Astrocyte (in vitro differentiated cells and primary cell): ENCODE data around the gene RASGRP1. TPM values are rescaled to one million over a fixed set of nuclear protein-coding genes. Genes with fewer than 3 reads are reported as not detected.

Experiments
- DNase-seq: peaks from one replicate; pipeline ENCODE4 v3.0.0-alpha.2; 2010; ENCODE audit warnings: low read depth
- FAIRE-seq: peaks from 2 replicates; lab custom pipeline; 2011; peaks lifted over from hg19 to GRCh38; lab: Jason Lieb, UNC
- H2AFZ ChIP-seq: 2 replicates; pipeline ENCODE4 v1.6.0; 2012; ENCODE audit warnings: low read depth, low read length, inconsistent platforms
- H3K27ac ChIP-seq: 2 replicates; pipeline ENCODE4 v1.5.1; 2011; ENCODE audit warnings: low read depth, low read length, inconsistent platforms
- H3K27me3 ChIP-seq: 2 replicates; pipeline ENCODE4 v1.6.0; 2011; ENCODE audit warnings: low read length, inconsistent platforms; ENCODE audit not compliant: insufficient read depth
- H3K36me3 ChIP-seq: 2 replicates; pipeline ENCODE4 v1.5.1; 2011; ENCODE audit warnings: low read length, inconsistent platforms; ENCODE audit not compliant: insufficient read depth
- H3K4me1 ChIP-seq: 2 replicates; pipeline ENCODE4 v1.5.1; 2011; ENCODE audit warnings: low read length, inconsistent platforms; ENCODE audit not compliant: insufficient read depth
- H3K4me2 ChIP-seq: 2 replicates; pipeline ENCODE4 v1.6.0; 2012; ENCODE audit warnings: low read length, inconsistent platforms
- H3K4me3 ChIP-seq: 2 replicates; pipeline ENCODE4 v1.5.1; 2011; ENCODE audit warnings: low read depth, mild to moderate bottlenecking, low read length, inconsistent platforms; ENCODE audit not compliant: insufficient read depth
- H3K79me2 ChIP-seq: 2 replicates; pipeline ENCODE4 v1.6.0; 2012; ENCODE audit warnings: mild to moderate bottlenecking, low read length, inconsistent platforms; ENCODE audit not compliant: insufficient read depth
- H3K9ac ChIP-seq: 2 replicates; pipeline ENCODE4 v1.6.0; 2012; ENCODE audit warnings: mild to moderate bottlenecking, low read length, inconsistent platforms
- H3K9me3 ChIP-seq: 2 replicates; pipeline ENCODE4 v1.5.1; 2012; ENCODE audit warnings: low read depth, mild to moderate bottlenecking, low read length, inconsistent platforms; ENCODE audit not compliant: insufficient read depth
- H4K20me1 ChIP-seq: 2 replicates; pipeline ENCODE4 v1.6.0; 2012; ENCODE audit warnings: low read length, inconsistent platforms; ENCODE audit not compliant: insufficient read depth
- H3K27ac Mint-ChIP-seq: one replicate; pipeline ENCODE4 v1.8.0; 2021; ENCODE audit warnings: mild to moderate bottlenecking, mixed read lengths; ENCODE audit not compliant: unreplicated experiment
- H3K27me3 Mint-ChIP-seq: one replicate; pipeline ENCODE4 v1.8.0; 2021; ENCODE audit warnings: low read depth, mixed read lengths; ENCODE audit not compliant: unreplicated experiment
- H3K36me3 Mint-ChIP-seq: one replicate; pipeline ENCODE4 v1.8.0; 2021; ENCODE audit warnings: low read depth, mixed read lengths; ENCODE audit not compliant: unreplicated experiment
- H3K4me1 Mint-ChIP-seq: one replicate; pipeline ENCODE4 v1.8.0; 2021; ENCODE audit warnings: low read depth, mixed read lengths; ENCODE audit not compliant: unreplicated experiment
- H3K4me3 Mint-ChIP-seq: one replicate; pipeline ENCODE4 v1.8.0; 2021; ENCODE audit warnings: mild to moderate bottlenecking, moderate library complexity, mixed read lengths; ENCODE audit not compliant: unreplicated experiment
- H3K9me3 Mint-ChIP-seq: one replicate; pipeline ENCODE4 v1.8.0; 2021; ENCODE audit warnings: mild to moderate bottlenecking, mixed read lengths; ENCODE audit not compliant: unreplicated experiment
- CTCF ChIP-seq: IDR thresholded peaks from 2 replicates; pipeline ENCODE4 v1.5.1; 2011; ENCODE audit warnings: low read depth, mild to moderate bottlenecking, inconsistent platforms, low read length, moderate library complexity; ENCODE audit not compliant: insufficient read depth
- EZH2 ChIP-seq: IDR thresholded peaks from 2 replicates; pipeline ENCODE4 v1.6.1; 2012; ENCODE audit warnings: mild to moderate bottlenecking, low read length, inconsistent platforms; ENCODE audit not compliant: insufficient read depth
- total RNA-seq: library from RNA; stranded (reverse); gene quantifications from 2 replicates; pipeline ENCODE4 v1.2.1, GENCODE V29; 2021

The RASGRP1 gene
- total RNA-seq, 1 donor from 2014 or later = 1.4 TPM

DNA sequence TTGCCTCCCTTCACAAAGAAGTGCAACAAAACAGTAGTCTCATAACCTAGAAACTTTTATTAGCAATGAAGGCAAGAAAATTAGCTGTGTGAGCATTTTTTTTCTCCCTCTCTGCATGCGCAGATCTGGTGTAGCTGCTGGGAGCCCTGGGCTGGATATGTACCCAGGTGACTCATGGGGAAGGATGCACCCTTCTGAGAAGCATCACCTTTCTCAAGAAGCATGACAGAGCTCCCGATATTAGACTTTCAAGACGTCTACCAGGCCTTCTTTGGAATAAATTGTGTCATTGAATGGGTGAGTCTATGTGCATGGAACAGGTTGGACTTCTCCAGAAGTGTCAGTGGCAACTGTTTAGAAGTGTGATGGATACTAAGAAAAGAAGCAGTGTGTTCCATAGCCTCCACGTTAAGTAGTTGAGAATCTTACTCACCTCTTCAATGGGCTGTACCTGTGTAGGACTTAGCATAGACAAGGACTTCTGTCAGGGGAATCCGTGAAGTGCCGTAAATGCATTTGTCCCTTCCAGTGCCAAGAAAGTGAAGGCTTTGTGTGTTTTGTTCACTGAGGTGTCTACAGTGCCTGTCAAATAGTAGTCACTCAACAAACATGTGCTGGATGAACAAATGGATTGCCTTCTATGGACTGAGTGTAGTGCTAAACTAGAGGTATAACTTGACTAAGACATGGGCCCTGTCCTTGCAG is 47.7 kb upstream of the RASGRP1 start:
- Histone ChIP-seq H3K27ac (no peak overlapping the region), H3K79me2 (no peaks in the 10 kb centered on the region), H3K9ac (no peak overlapping the region), H3K4me1 (no peaks in the 10 kb centered on the region), H3K4me2 (no peak overlapping the region), H4K20me1 (no peaks in the 10 kb centered on the region), H3K36me3 (no peaks in the 10 kb centered on the region), H3K27me3 (peaks cover 6% of the 10 kb centered on the region), H2AFZ (no peak overlapping the region), H3K4me3 (no peak overlapping the region), H3K9me3 (no peaks in the 10 kb centered on the region)
- FAIRE-seq (no peak), DNase-seq (no peak)
- Mint-ChIP-seq H3K36me3 (no peaks in the 10 kb centered on the region), H3K27ac (no peak overlapping the region), H3K27me3 (peaks cover 26% of the 10 kb centered on the region), H3K4me1 (no peaks in the 10 kb centered on the region), H3K9me3 (no peaks in the 10 kb centered on the region), H3K4me3 (no peak overlapping the region)
- TF ChIP-seq CTCF (no peak), EZH2 (no peak)

- Histone ChIP-seq H3K9ac (no peak overlapping the region), H3K4me2 (no peak overlapping the region), H4K20me1 (no peaks in the 10 kb centered on the region), H3K79me2 (no peaks in the 10 kb centered on the region), H3K27ac (no peak overlapping the region), H3K9me3 (no peaks in the 10 kb centered on the region), H3K36me3 (no peaks in the 10 kb centered on the region), H3K4me3 (no peak overlapping the region), H2AFZ (no peak overlapping the region), H3K4me1 (no peaks in the 10 kb centered on the region), H3K27me3 (peaks cover 9% of the 10 kb centered on the region)
- H3K27ac Mint-ChIP-seq = no peak overlapping the region
- FAIRE-seq = no peak
- H3K4me1 Mint-ChIP-seq = no peaks in the 10 kb centered on the region
- no peaks in the 10 kb centered on the region for H3K9me3 Mint-ChIP-seq
- no peaks in the 10 kb centered on the region for H3K36me3 Mint-ChIP-seq
- DNase-seq = no peak
- TF ChIP-seq CTCF (no peak), EZH2 (no peak)
- H3K4me3 Mint-ChIP-seq = no peak overlapping the region
- peaks cover 26% of the 10 kb centered on the region for H3K27me3 Mint-ChIP-seq
Measured at GRCh38 chr15:38611228-38611627, 46.6 kb upstream of the RASGRP1 start.

- no peaks in the 10 kb centered on the region for H3K9me3 Mint-ChIP-seq
- no peak for DNase-seq
- peaks cover 26% of the 10 kb centered on the region for H3K27me3 Mint-ChIP-seq
- Histone ChIP-seq H3K4me2 (no peak overlapping the region), H3K4me1 (no peaks in the 10 kb centered on the region), H3K27ac (no peak overlapping the region), H3K4me3 (no peak overlapping the region), H4K20me1 (no peaks in the 10 kb centered on the region), H3K9me3 (no peaks in the 10 kb centered on the region), H3K27me3 (peaks cover 9% of the 10 kb centered on the region), H3K79me2 (no peaks in the 10 kb centered on the region), H3K9ac (no peak overlapping the region), H2AFZ (no peak overlapping the region), H3K36me3 (no peaks in the 10 kb centered on the region)
- no peaks in the 10 kb centered on the region for H3K4me1 Mint-ChIP-seq
- TF ChIP-seq CTCF = no peak
- no peak for TF ChIP-seq EZH2
- no peak overlapping the region for H3K4me3 Mint-ChIP-seq
- H3K27ac Mint-ChIP-seq = no peak overlapping the region
- no peaks in the 10 kb centered on the region for H3K36me3 Mint-ChIP-seq
- no peak for FAIRE-seq
Measured at GRCh38 chr15:38610748-38611147, 46.1 kb upstream of the RASGRP1 start.
